IMR-90 (cell line): Measurements from ENCODE around the gene AMIGO2. TPM values are rescaled to one million over a fixed set of nuclear protein-coding genes. Genes with fewer than 3 reads are reported as not detected.

Experiments used
- ATAC-seq: fragments of 200-7000 bp; cut with Tn5 transposase; 2 replicates; pipeline ENCODE4 v1.9.1; 2020; ENCODE audit warnings: low read depth, mild to moderate bottlenecking, moderate library complexity
- BruUV-seq: library from RNA; stranded (reverse); fragments of 400-500 nt; replicated peaks from 2 replicates; lab custom pipeline; 2021; lab: Mats Ljungman, UMichigan
- CTCF ChIA-PET: fragments of 300-600 bp; formaldehyde crosslinking; extraction: SDS; loops from one replicate; lab custom pipeline; 2021; ENCODE audit warnings: antibody characterized with exemption; lab: Yijun Ruan, JAX
- POLR2A ChIA-PET: fragments of 300-600 bp; sonication (Branson Sonifier 250); formaldehyde crosslinking; loops from one replicate; lab custom pipeline; 2022; ENCODE audit warnings: antibody characterized with exemption; ENCODE audit not compliant: unreplicated experiment; lab: Charles Lee
- DNase-seq: peaks from one replicate; pipeline ENCODE4 v3.0.0; 2013
- H2AFZ ChIP-seq: replicated peaks from 2 replicates; pipeline ENCODE3; 2013; ENCODE audit warnings: low read length, mild to moderate bottlenecking; ENCODE audit not compliant: poor library complexity
- H2AK5ac ChIP-seq: 2 replicates; pipeline ENCODE4 v1.6.1; 2013; ENCODE audit warnings: low read depth, low read length, inconsistent platforms
- H2AK9ac ChIP-seq: replicated peaks from 2 replicates; pipeline ENCODE3; 2013; ENCODE audit warnings: mild to moderate bottlenecking, low read depth, low read length, moderate library complexity; ENCODE audit not compliant: poor library complexity
- H2BK120ac ChIP-seq: 2 replicates; pipeline ENCODE4 v1.6.1; 2013; ENCODE audit warnings: low read depth, low read length, inconsistent platforms
- H2BK15ac ChIP-seq: 3 replicates; pipeline ENCODE4 v1.6.1; 2013; ENCODE audit warnings: low read depth, low read length, inconsistent platforms
- H2BK20ac ChIP-seq: 2 replicates; pipeline ENCODE4 v1.6.1; 2013; ENCODE audit warnings: low read depth, mild to moderate bottlenecking, inconsistent platforms, low read length, moderate library complexity
- H2BK5ac ChIP-seq: 2 replicates; pipeline ENCODE4 v1.6.1; 2013; ENCODE audit warnings: mild to moderate bottlenecking, low read depth, low read length, inconsistent platforms; ENCODE audit not compliant: poor library complexity, severe bottlenecking
- H3K14ac ChIP-seq: replicated peaks from 2 replicates; pipeline ENCODE4 v1.6.1; 2013; ENCODE audit warnings: low read depth, low read length, inconsistent platforms
- H3K18ac ChIP-seq: 2 replicates; pipeline ENCODE4 v1.6.1; 2013; ENCODE audit warnings: low read depth, low read length, control low read depth
- H3K23ac ChIP-seq: 2 replicates; pipeline ENCODE4 v1.6.1; 2013; ENCODE audit warnings: low read depth, low read length, inconsistent platforms
- H3K27ac ChIP-seq: 2 replicates; pipeline ENCODE4 v1.5.1; 2013; ENCODE audit warnings: mild to moderate bottlenecking, control low read depth, low read length; ENCODE audit not compliant: insufficient read depth
- H3K27me3 ChIP-seq: 2 replicates; pipeline ENCODE4 v1.6.1; 2013; ENCODE audit warnings: low read length; ENCODE audit not compliant: control insufficient read depth, insufficient read depth
- H3K36me3 ChIP-seq: 2 replicates; pipeline ENCODE4 v1.6.1; 2013; ENCODE audit warnings: low read length, mixed read lengths; ENCODE audit not compliant: control insufficient read depth, insufficient read depth
- H3K4ac ChIP-seq: 2 replicates; pipeline ENCODE4 v1.6.1; 2013; ENCODE audit warnings: low read depth, low read length, inconsistent platforms
- H3K4me1 ChIP-seq: 2 replicates; pipeline ENCODE4 v1.6.1; 2013; ENCODE audit warnings: low read length, mixed read lengths; ENCODE audit not compliant: control insufficient read depth, insufficient read depth
- H3K4me2 ChIP-seq: 2 replicates; pipeline ENCODE4 v1.6.1; 2013; ENCODE audit warnings: low read depth, mild to moderate bottlenecking, control low read depth, low read length, moderate library complexity
- H3K4me3 ChIP-seq: 2 replicates; pipeline ENCODE4 v1.5.1; 2013; ENCODE audit warnings: low read depth, mild to moderate bottlenecking, control low read depth, low read length, moderate library complexity; ENCODE audit not compliant: insufficient read depth
- H3K56ac ChIP-seq: 2 replicates; pipeline ENCODE4 v1.6.1; 2013; ENCODE audit warnings: low read length, inconsistent platforms; ENCODE audit not compliant: insufficient read depth; ENCODE audit errors: extremely low read depth
- H3K79me1 ChIP-seq, 2 experiments: 2 replicates each; pipeline ENCODE4 v1.6.1; 2013; ENCODE audit warnings: low read length in 2 of 2, inconsistent platforms in 1 of 2, low read depth in 1 of 2
- H3K9ac ChIP-seq: 2 replicates; pipeline ENCODE4 v1.6.1; 2013; ENCODE audit warnings: low read depth, low read length, control low read depth
- H3K9me1 ChIP-seq: 2 replicates; pipeline ENCODE4 v1.6.1; 2013; ENCODE audit warnings: low read length, inconsistent platforms; ENCODE audit not compliant: insufficient read depth
- H3K9me3 ChIP-seq: 2 replicates; pipeline ENCODE4 v1.6.1; 2013; ENCODE audit warnings: low read length; ENCODE audit not compliant: control insufficient read depth, insufficient read depth
- H4K20me1 ChIP-seq: 2 replicates; pipeline ENCODE4 v1.6.1; 2013; ENCODE audit warnings: low read length, inconsistent platforms; ENCODE audit not compliant: insufficient read depth
- H4K5ac ChIP-seq: 2 replicates; pipeline ENCODE4 v1.6.1; 2013; ENCODE audit warnings: mild to moderate bottlenecking, low read depth, low read length, control low read depth
- H4K8ac ChIP-seq, 2 experiments: 2 replicates each; pipeline ENCODE4 v1.6.1; 2013; ENCODE audit warnings: low read depth in 2 of 2, low read length in 2 of 2, control low read depth in 1 of 2, inconsistent platforms in 1 of 2
- H4K91ac ChIP-seq: 2 replicates; pipeline ENCODE4 v1.6.1; 2013; ENCODE audit warnings: low read depth, low read length, inconsistent platforms; ENCODE audit not compliant: insufficient read depth
- CHD1 ChIP-seq: IDR thresholded peaks from 2 replicates; pipeline ENCODE4 v1.6.1; 2012; ENCODE audit warnings: low read depth, low read length, improper control_type of control experiment
- MAZ ChIP-seq: IDR thresholded peaks from 2 replicates; pipeline ENCODE4 v1.6.1; 2012; ENCODE audit warnings: low read depth, mild to moderate bottlenecking, low read length, improper control_type of control experiment, moderate library complexity, borderline replicate concordance
- RFX5 ChIP-seq: IDR thresholded peaks from 2 replicates; pipeline ENCODE4 v1.8.0; 2012; ENCODE audit warnings: low read depth, mild to moderate bottlenecking, low read length, moderate library complexity
- WGBS, 2 experiments: methylation state at CpG; one replicate each; pipeline versions ENCODE4 v1.1.5 to v1.1.7; 2013; ENCODE audit warnings: missing lambda C conversion rate in 2 of 2; ENCODE audit not compliant: insufficient read length in 1 of 2; ENCODE audit errors: extremely low coverage in 2 of 2; 5-methylcytosine and 5-hydroxymethylcytosine counted together
- dilution Hi-C: fragments of 300-500 bp; cut with HindIII; formaldehyde crosslinking; loops from one replicate; pipeline ENCODE4 v1.14.3; 2018; ENCODE audit warnings: low sequenced_read_pairs; ENCODE audit not compliant: unreplicated experiment
- in situ Hi-C: fragments of 300-500 bp; cut with MboI; formaldehyde crosslinking; loops from 3 replicates; pipeline ENCODE4 v1.14.3; 2019; ENCODE audit warnings: low sequenced_read_pairs, inconsistent platforms, mixed read lengths
- intact Hi-C: fragments of 100-400 bp; cut with micrococcal nuclease; formaldehyde crosslinking; loops from 2 replicates; pipeline ENCODE4 v1.10.0; 2022
- polyA plus RNA-seq, 3 experiments: library from polyadenylated mRNA; depleted of rRNA; stranded (reverse); fragments of >200 nt; gene quantifications; 2 replicates each; pipeline ENCODE4 v1.2.3, GENCODE V29; 2012; ENCODE audit warnings: low replicate concordance in 1 of 3
- total RNA-seq: library from RNA; depleted of rRNA; stranded (reverse); fragments of >200 nt; gene quantifications from 2 replicates; pipeline ENCODE4 v1.2.3, GENCODE V29; 2012

Gene AMIGO2
- total and polyA plus RNA-seq, 2 of the 4 experiments (the other 2 are of a cell fraction) = 20.1 to 32.6 TPM

DNA sequence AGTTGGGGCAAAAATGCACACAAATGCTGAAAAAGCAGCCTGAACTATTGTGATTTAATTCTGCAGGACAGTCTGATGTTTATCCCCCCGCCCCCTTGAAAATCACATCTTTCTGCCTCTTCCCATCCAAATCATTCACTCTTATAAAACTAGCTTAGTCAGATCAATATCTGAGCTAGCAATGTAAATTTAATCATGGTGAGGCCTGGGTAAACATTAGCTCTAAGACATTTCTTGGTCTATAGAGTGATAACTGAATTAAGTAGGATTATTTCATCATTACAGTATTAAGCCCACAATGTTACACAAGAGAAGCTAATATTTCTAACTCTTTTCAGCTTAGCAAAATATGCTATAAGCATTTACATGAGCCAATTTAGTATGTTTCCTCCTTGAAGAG lies 9.4 kb downstream of the AMIGO2 start:
- DNase-seq (no peak), ATAC-seq (no peak)
- Histone ChIP-seq H3K9me3 (no peaks in the 10 kb centered on the region), H2BK5ac (no peak overlapping the region), H3K9ac (no peak overlapping the region), H2AK9ac (no peak overlapping the region), H4K91ac (no peak overlapping the region), H3K4me1 (no peaks in the 10 kb centered on the region), H3K36me3 (no peaks in the 10 kb centered on the region), H3K14ac (no peak overlapping the region), H3K27me3 (no peaks in the 10 kb centered on the region), H3K4me2 (no peak overlapping the region), H2BK20ac (no peak overlapping the region), H3K27ac (no peak overlapping the region), H4K20me1 (no peaks in the 10 kb centered on the region), H2BK15ac (no peak overlapping the region), H3K23ac (no peak overlapping the region), H3K56ac (no peak overlapping the region), H3K79me1 (0 out of 4 replicates have a peak, but pooled peaks cover 0 to 8% of the 10 kb centered on the region in 2 experiments), H3K18ac (no peak overlapping the region), H2AFZ (no peak overlapping the region), H2AK5ac (no peak overlapping the region), H2BK120ac (no peak overlapping the region), H4K8ac (no peak overlapping the region), H3K4me3 (no peak overlapping the region), H3K4ac (no peak overlapping the region), H4K5ac (no peak overlapping the region), H3K9me1 (no peaks in the 10 kb centered on the region)
- in situ Hi-C loops (loop anchor here (10.0 kb wide), 1 partner anchor 324 kb away; no protein-coding TSS in a partner anchor), intact Hi-C loops (no loop called here), dilution Hi-C loops (no loop called here)
- ChIA-PET POLR2A (no interaction called here), CTCF (interaction anchor here (1.1 to 2.6 kb wide), 4 partner anchors 9 to 214 kb away, joined by 3 to 8 read pairs (median 4); partner anchors contain the start of genes AMIGO2 and PCED1B)
- no TSS peak for BruUV-seq
- WGBS, 2 experiments = no CpG with 5 or more reads among the region's 1 CpG
- TF ChIP-seq CHD1 (no peak), MAZ (no peak), RFX5 (no peak)
